IMR-90 (cell line): ENCODE results near the gene ADH5. TPM values are rescaled to one million over a fixed set of nuclear protein-coding genes. Genes with fewer than 3 reads are reported as not detected.

Experiments
- ATAC-seq: fragments of 200-7000 bp; cut with Tn5 transposase; 2 replicates; pipeline ENCODE4 v1.9.1; 2020; ENCODE audit warnings: low read depth, mild to moderate bottlenecking, moderate library complexity
- BruUV-seq: library from RNA; stranded (reverse); fragments of 400-500 nt; replicated peaks from 2 replicates; lab custom pipeline; 2021; lab: Mats Ljungman, UMichigan
- CTCF ChIA-PET: fragments of 300-600 bp; formaldehyde crosslinking; extraction: SDS; loops from one replicate; lab custom pipeline; 2021; ENCODE audit warnings: antibody characterized with exemption; lab: Yijun Ruan, JAX
- POLR2A ChIA-PET: fragments of 300-600 bp; sonication (Branson Sonifier 250); formaldehyde crosslinking; loops from one replicate; lab custom pipeline; 2022; ENCODE audit warnings: antibody characterized with exemption; ENCODE audit not compliant: unreplicated experiment; lab: Charles Lee
- DNase-seq: peaks from one replicate; pipeline ENCODE4 v3.0.0; 2013
- H2AFZ ChIP-seq: replicated peaks from 2 replicates; pipeline ENCODE3; 2013; ENCODE audit warnings: low read length, mild to moderate bottlenecking; ENCODE audit not compliant: poor library complexity
- H2AK5ac ChIP-seq: 2 replicates; pipeline ENCODE4 v1.6.1; 2013; ENCODE audit warnings: low read depth, low read length, inconsistent platforms
- H2AK9ac ChIP-seq: replicated peaks from 2 replicates; pipeline ENCODE3; 2013; ENCODE audit warnings: mild to moderate bottlenecking, low read depth, low read length, moderate library complexity; ENCODE audit not compliant: poor library complexity
- H2BK120ac ChIP-seq: 2 replicates; pipeline ENCODE4 v1.6.1; 2013; ENCODE audit warnings: low read depth, low read length, inconsistent platforms
- H2BK15ac ChIP-seq: 3 replicates; pipeline ENCODE4 v1.6.1; 2013; ENCODE audit warnings: low read depth, low read length, inconsistent platforms
- H2BK20ac ChIP-seq: 2 replicates; pipeline ENCODE4 v1.6.1; 2013; ENCODE audit warnings: low read depth, mild to moderate bottlenecking, inconsistent platforms, low read length, moderate library complexity
- H2BK5ac ChIP-seq: 2 replicates; pipeline ENCODE4 v1.6.1; 2013; ENCODE audit warnings: mild to moderate bottlenecking, low read depth, low read length, inconsistent platforms; ENCODE audit not compliant: poor library complexity, severe bottlenecking
- H3K14ac ChIP-seq: replicated peaks from 2 replicates; pipeline ENCODE4 v1.6.1; 2013; ENCODE audit warnings: low read depth, low read length, inconsistent platforms
- H3K18ac ChIP-seq: 2 replicates; pipeline ENCODE4 v1.6.1; 2013; ENCODE audit warnings: low read depth, low read length, control low read depth
- H3K23ac ChIP-seq: 2 replicates; pipeline ENCODE4 v1.6.1; 2013; ENCODE audit warnings: low read depth, low read length, inconsistent platforms
- H3K27ac ChIP-seq: 2 replicates; pipeline ENCODE4 v1.5.1; 2013; ENCODE audit warnings: mild to moderate bottlenecking, control low read depth, low read length; ENCODE audit not compliant: insufficient read depth
- H3K27me3 ChIP-seq: 2 replicates; pipeline ENCODE4 v1.6.1; 2013; ENCODE audit warnings: low read length; ENCODE audit not compliant: control insufficient read depth, insufficient read depth
- H3K36me3 ChIP-seq: 2 replicates; pipeline ENCODE4 v1.6.1; 2013; ENCODE audit warnings: low read length, mixed read lengths; ENCODE audit not compliant: control insufficient read depth, insufficient read depth
- H3K4ac ChIP-seq: 2 replicates; pipeline ENCODE4 v1.6.1; 2013; ENCODE audit warnings: low read depth, low read length, inconsistent platforms
- H3K4me1 ChIP-seq: 2 replicates; pipeline ENCODE4 v1.6.1; 2013; ENCODE audit warnings: low read length, mixed read lengths; ENCODE audit not compliant: control insufficient read depth, insufficient read depth
- H3K4me2 ChIP-seq: 2 replicates; pipeline ENCODE4 v1.6.1; 2013; ENCODE audit warnings: low read depth, mild to moderate bottlenecking, control low read depth, low read length, moderate library complexity
- H3K4me3 ChIP-seq: 2 replicates; pipeline ENCODE4 v1.5.1; 2013; ENCODE audit warnings: low read depth, mild to moderate bottlenecking, control low read depth, low read length, moderate library complexity; ENCODE audit not compliant: insufficient read depth
- H3K56ac ChIP-seq: 2 replicates; pipeline ENCODE4 v1.6.1; 2013; ENCODE audit warnings: low read length, inconsistent platforms; ENCODE audit not compliant: insufficient read depth; ENCODE audit errors: extremely low read depth
- H3K79me1 ChIP-seq, 2 experiments: 2 replicates each; pipeline ENCODE4 v1.6.1; 2013; ENCODE audit warnings: low read length in 2 of 2, inconsistent platforms in 1 of 2, low read depth in 1 of 2
- H3K9ac ChIP-seq: 2 replicates; pipeline ENCODE4 v1.6.1; 2013; ENCODE audit warnings: low read depth, low read length, control low read depth
- H3K9me1 ChIP-seq: 2 replicates; pipeline ENCODE4 v1.6.1; 2013; ENCODE audit warnings: low read length, inconsistent platforms; ENCODE audit not compliant: insufficient read depth
- H3K9me3 ChIP-seq: 2 replicates; pipeline ENCODE4 v1.6.1; 2013; ENCODE audit warnings: low read length; ENCODE audit not compliant: control insufficient read depth, insufficient read depth
- H4K20me1 ChIP-seq: 2 replicates; pipeline ENCODE4 v1.6.1; 2013; ENCODE audit warnings: low read length, inconsistent platforms; ENCODE audit not compliant: insufficient read depth
- H4K5ac ChIP-seq: 2 replicates; pipeline ENCODE4 v1.6.1; 2013; ENCODE audit warnings: mild to moderate bottlenecking, low read depth, low read length, control low read depth
- H4K8ac ChIP-seq, 2 experiments: 2 replicates each; pipeline ENCODE4 v1.6.1; 2013; ENCODE audit warnings: low read depth in 2 of 2, low read length in 2 of 2, control low read depth in 1 of 2, inconsistent platforms in 1 of 2
- H4K91ac ChIP-seq: 2 replicates; pipeline ENCODE4 v1.6.1; 2013; ENCODE audit warnings: low read depth, low read length, inconsistent platforms; ENCODE audit not compliant: insufficient read depth
- BHLHE40 ChIP-seq: fragments of 150-350 bp; IDR thresholded peaks from 2 replicates; pipeline ENCODE4 v1.6.1; 2016; ENCODE audit warnings: mild to moderate bottlenecking, low read depth, low read length
- CEBPB ChIP-seq: IDR thresholded peaks from 2 replicates; pipeline ENCODE4 v1.6.1; 2012; ENCODE audit warnings: low read depth, low read length, improper control_type of control experiment
- CHD1 ChIP-seq: IDR thresholded peaks from 2 replicates; pipeline ENCODE4 v1.6.1; 2012; ENCODE audit warnings: low read depth, low read length, improper control_type of control experiment
- CTCF ChIP-seq: conservative IDR thresholded peaks from 2 replicates; pipeline ENCODE4 v1.5.1; 2012; ENCODE audit warnings: mild to moderate bottlenecking, low read depth, low read length, improper control_type of control experiment
- FOS ChIP-seq: fragments of 150-350 bp; IDR thresholded peaks from 2 replicates; pipeline ENCODE4 v1.6.1; 2016; ENCODE audit warnings: low read depth, low read length
- MAFK ChIP-seq: IDR thresholded peaks from 2 replicates; pipeline ENCODE4 v1.6.1; 2012; ENCODE audit warnings: low read depth, low read length, improper control_type of control experiment
- MAZ ChIP-seq: IDR thresholded peaks from 2 replicates; pipeline ENCODE4 v1.6.1; 2012; ENCODE audit warnings: low read depth, mild to moderate bottlenecking, low read length, improper control_type of control experiment, moderate library complexity, borderline replicate concordance
- RAD21 ChIP-seq: IDR thresholded peaks from 2 replicates; pipeline ENCODE4 v1.6.1; 2012; ENCODE audit warnings: low read length, improper control_type of control experiment
- RFX5 ChIP-seq: IDR thresholded peaks from 2 replicates; pipeline ENCODE4 v1.8.0; 2012; ENCODE audit warnings: low read depth, mild to moderate bottlenecking, low read length, moderate library complexity
- SMC3 ChIP-seq: fragments of 150-350 bp; IDR thresholded peaks from 2 replicates; pipeline ENCODE4 v1.6.1; 2016; ENCODE audit warnings: low read depth, mild to moderate bottlenecking, antibody characterized with exemption, low read length, moderate library complexity
- WGBS, 2 experiments: methylation state at CpG; one replicate each; pipeline versions ENCODE4 v1.1.5 to v1.1.7; 2013; ENCODE audit warnings: missing lambda C conversion rate in 2 of 2; ENCODE audit not compliant: insufficient read length in 1 of 2; ENCODE audit errors: extremely low coverage in 2 of 2; 5-methylcytosine and 5-hydroxymethylcytosine counted together
- dilution Hi-C: fragments of 300-500 bp; cut with HindIII; formaldehyde crosslinking; loops from one replicate; pipeline ENCODE4 v1.14.3; 2018; ENCODE audit warnings: low sequenced_read_pairs; ENCODE audit not compliant: unreplicated experiment
- in situ Hi-C: fragments of 300-500 bp; cut with MboI; formaldehyde crosslinking; loops from 3 replicates; pipeline ENCODE4 v1.14.3; 2019; ENCODE audit warnings: low sequenced_read_pairs, inconsistent platforms, mixed read lengths
- intact Hi-C: fragments of 100-400 bp; cut with micrococcal nuclease; formaldehyde crosslinking; loops from 2 replicates; pipeline ENCODE4 v1.10.0; 2022
- polyA plus RNA-seq, 3 experiments: library from polyadenylated mRNA; depleted of rRNA; stranded (reverse); fragments of >200 nt; gene quantifications; 2 replicates each; pipeline ENCODE4 v1.2.3, GENCODE V29; 2012; ENCODE audit warnings: low replicate concordance in 1 of 3
- total RNA-seq: library from RNA; depleted of rRNA; stranded (reverse); fragments of >200 nt; gene quantifications from 2 replicates; pipeline ENCODE4 v1.2.3, GENCODE V29; 2012
- TF ChIP-seq, protein P1 (sequence below): fragments of 150-350 bp; IDR thresholded peaks from 2 replicates; pipeline ENCODE4 v1.6.1; 2017; ENCODE audit warnings: mild to moderate bottlenecking, antibody characterized with exemption, low read length, low read depth

The ADH5 gene
- total and polyA plus RNA-seq, 2 of the 4 experiments (the other 2 are of a cell fraction): 140 to 178 TPM

DNA sequence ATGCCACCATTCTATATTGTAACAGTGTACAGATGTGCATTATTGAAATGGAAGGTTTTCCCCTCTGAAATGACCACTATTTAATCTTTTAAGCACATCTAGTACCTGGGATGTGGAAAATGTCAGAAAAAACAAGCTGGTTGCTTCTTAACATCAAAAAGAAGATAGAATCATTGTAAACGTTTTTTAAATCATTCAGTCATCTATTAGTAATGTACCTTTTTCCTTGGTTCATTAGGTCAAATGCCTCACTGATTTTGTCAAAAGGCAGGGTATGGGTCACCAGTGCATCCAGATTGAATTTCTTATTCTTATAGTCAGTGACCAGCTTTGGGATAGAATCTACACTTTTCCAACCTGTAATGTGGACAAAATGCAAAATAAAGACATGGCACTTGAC lies 37.8 kb upstream of the ADH5 start:
- Histone ChIP-seq H4K91ac (no peak overlapping the region), H3K23ac (no peak overlapping the region), H3K18ac (no peak overlapping the region), H2AK5ac (no peak overlapping the region), H3K36me3 (no peaks in the 10 kb centered on the region), H2AK9ac (no peak overlapping the region), H4K5ac (no peak overlapping the region), H2BK5ac (no peak overlapping the region), H3K9me3 (no peaks in the 10 kb centered on the region), H2BK120ac (no peak overlapping the region), H2BK20ac (no peak overlapping the region), H3K14ac (no peak overlapping the region), H3K27ac (no peak overlapping the region), H3K4me3 (no peak overlapping the region), H4K20me1 (no peaks in the 10 kb centered on the region), H2AFZ (no peak overlapping the region), H3K56ac (no peak overlapping the region), H2BK15ac (no peak overlapping the region), H3K9ac (no peak overlapping the region), H3K79me1 (no peaks in the 10 kb centered on the region), H3K4me2 (no peak overlapping the region), H4K8ac (no peak overlapping the region), H3K27me3 (no peaks in the 10 kb centered on the region), H3K4me1 (no peaks in the 10 kb centered on the region), H3K4ac (no peak overlapping the region), H3K9me1 (no peaks in the 10 kb centered on the region)
- no TSS peak for BruUV-seq
- TF ChIP-seq FOS: no peak
- no peak for TF ChIP-seq BHLHE40
- TF ChIP-seq CTCF: no peak
- no peak for TF ChIP-seq CEBPB
- TF ChIP-seq MAFK: no peak
- TF ChIP-seq CHD1: no peak
- TF ChIP-seq RFX5: no peak
- TF ChIP-seq MAZ: no peak
- TF ChIP-seq SMC3: no peak
- TF ChIP-seq RAD21: no peak
- TF ChIP-seq, protein P1, sequence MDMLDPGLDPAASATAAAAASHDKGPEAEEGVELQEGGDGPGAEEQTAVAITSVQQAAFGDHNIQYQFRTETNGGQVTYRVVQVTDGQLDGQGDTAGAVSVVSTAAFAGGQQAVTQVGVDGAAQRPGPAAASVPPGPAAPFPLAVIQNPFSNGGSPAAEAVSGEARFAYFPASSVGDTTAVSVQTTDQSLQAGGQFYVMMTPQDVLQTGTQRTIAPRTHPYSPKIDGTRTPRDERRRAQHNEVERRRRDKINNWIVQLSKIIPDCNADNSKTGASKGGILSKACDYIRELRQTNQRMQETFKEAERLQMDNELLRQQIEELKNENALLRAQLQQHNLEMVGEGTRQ: no peak
- intact Hi-C loops (no loop called here), in situ Hi-C loops (no loop called here), dilution Hi-C loops (no loop called here)
- ChIA-PET POLR2A (no interaction called here), CTCF (no interaction called here)
- no CpG with 5 or more reads among the region's 1 CpG for WGBS, 2 experiments
- ATAC-seq (no peak), DNase-seq (no peak)
